Measurements from ENCODE around the gene ETS2. TPM values are rescaled to one million over a fixed set of nuclear protein-coding genes. Genes with fewer than 3 reads are reported as not detected.

The ETS2 gene
- total RNA-seq, 1 experiment from 2014 or later = 127 TPM

GRCh38 chr21:38787461-38788274 lies 18.1 kb upstream of the ETS2 start:
- H3K4me3 ChIP-seq (ENCODE audit: low read length) = peak overlapping the region; percentile 54
- peak overlapping the region; percentile 96 for H3K27ac ChIP-seq (ENCODE audit: low read length)
- no peaks in the 10 kb centered on the region for H3K27me3 ChIP-seq (ENCODE audit: low read length)
- no peaks in the 10 kb centered on the region for H3K9me3 ChIP-seq (ENCODE audit: low read length)
- peak; percentile 99 for ATAC-seq
- peaks cover 4% of the 10 kb centered on the region for H3F3A ChIP-seq (ENCODE audit: low read length, unreplicated experiment)
- no peaks in the 10 kb centered on the region for H4K20me1 ChIP-seq (ENCODE audit: low read length)
- H3K4me2 ChIP-seq (ENCODE audit: low read length) = peak overlapping the region; percentile 78
- H3K36me3 ChIP-seq (ENCODE audit: low read depth, low read length) = no peaks in the 10 kb centered on the region
- H2AFZ ChIP-seq (ENCODE audit: low read length) = peak overlapping the region; percentile 44
- no peak for TF ChIP-seq EZH2 (IDR thresholded peaks at IDR 0.05; ENCODE audit: low read length, unreplicated experiment)
- TF ChIP-seq CTCF (conservative IDR thresholded peaks at IDR 0.05; ENCODE audit: low read depth, low read length) = no peak
- TF ChIP-seq EZH2phosphoT487 (IDR thresholded peaks at IDR 0.05; ENCODE audit: borderline replicate concordance, low read length) = no peak
- H3K9ac ChIP-seq (ENCODE audit: low read length) = peak overlapping the region; percentile 81
- DNase-seq = peak; percentile 99
- ChIA-PET POLR2A (ENCODE audit: unreplicated experiment) (interaction anchor here (0.6 to 0.7 kb wide), 3 partner anchors 16 to 129 kb away, joined by 3 to 5 read pairs (median 3); no protein-coding TSS in a partner anchor), CTCF (interaction anchor here (0.6 to 1.1 kb wide), 4 partner anchors 9 to 282 kb away, joined by 3 to 5 read pairs (median 4); no protein-coding TSS in a partner anchor)
- H3K4me1 ChIP-seq (ENCODE audit: insufficient read depth, low read length) = peaks cover 27% of the 10 kb centered on the region
- intact Hi-C loops (cut with micrococcal nuclease) = loop anchor here (1.0 kb wide), 1 partner anchor 11 kb away; no protein-coding TSS in a partner anchor
- H3K9me2 ChIP-seq (replicated peaks; ENCODE audit: low read length) = no peaks in the 10 kb centered on the region
- H3K79me2 ChIP-seq (ENCODE audit: low read length) = no peaks in the 10 kb centered on the region
- TSS peak; percentile 89 for BruUV-seq (replicated peaks)

- H2AFZ ChIP-seq (ENCODE audit: low read length) = peak overlapping the region; percentile 44; the same call in 1 of the 2 replicates
- H3K4me3 ChIP-seq (ENCODE audit: low read length) = peak overlapping the region; percentile 54
- H3K4me1 ChIP-seq (ENCODE audit: insufficient read depth, low read length) = peaks cover 27% of the 10 kb centered on the region
- H3K36me3 ChIP-seq (ENCODE audit: low read depth, low read length) = no peaks in the 10 kb centered on the region
- H3K79me2 ChIP-seq (ENCODE audit: low read length) = no peaks in the 10 kb centered on the region
- intact Hi-C loops (cut with micrococcal nuclease) = no loop called here
- H3K9me3 ChIP-seq (ENCODE audit: low read length) = no peaks in the 10 kb centered on the region
- no peak for DNase-seq
- no peak for ATAC-seq
- no peaks in the 10 kb centered on the region for H3K27me3 ChIP-seq (ENCODE audit: low read length)
- H3F3A ChIP-seq (ENCODE audit: low read length, unreplicated experiment) = peaks cover 4% of the 10 kb centered on the region
- BruUV-seq (replicated peaks) = no TSS peak
- H3K9ac ChIP-seq (ENCODE audit: low read length) = peak overlapping the region; percentile 81
- H3K9me2 ChIP-seq (replicated peaks; ENCODE audit: low read length) = no peaks in the 10 kb centered on the region
- TF ChIP-seq EZH2phosphoT487 (IDR thresholded peaks at IDR 0.05; ENCODE audit: borderline replicate concordance, low read length) (no peak), EZH2 (IDR thresholded peaks at IDR 0.05; ENCODE audit: low read length, unreplicated experiment) (no peak), CTCF (conservative IDR thresholded peaks at IDR 0.05; ENCODE audit: low read depth, low read length) (no peak)
- H4K20me1 ChIP-seq (ENCODE audit: low read length) = no peaks in the 10 kb centered on the region
- ChIA-PET POLR2A (ENCODE audit: unreplicated experiment) (interaction anchor here (0.6 to 0.7 kb wide), 2 partner anchors 16 to 17 kb away, joined by 3 read pairs; no protein-coding TSS in a partner anchor), CTCF (interaction anchor here (0.6 kb wide), 1 partner anchor 283 kb away, joined by 3 read pairs; no protein-coding TSS in a partner anchor)
- peak overlapping the region; percentile 78 for H3K4me2 ChIP-seq (ENCODE audit: low read length)
- H3K27ac ChIP-seq (ENCODE audit: low read length) = peak overlapping the region; percentile 96
Observed at GRCh38 chr21:38788275-38788905, 17.3 kb upstream of the ETS2 start.
